ENCODE data around the gene USHBP1. TPM values are rescaled to one million over a fixed set of nuclear protein-coding genes. Genes with fewer than 3 reads are reported as not detected.

The USHBP1 gene
- total and polyA plus RNA-seq, 10 of the 15 experiments (the other 5 are each of a cell fraction or from before 2014, with no cell fraction given) = 0.05 to 0.96 (median 0.22) TPM; not detected in 2

- no peak for TF ChIP-seq USF1 (IDR thresholded peaks at IDR 0.05; ENCODE audit: borderline replicate concordance, extremely low read length, insufficient read depth, low read depth, low read length)
Observed at GRCh38 chr19:17240062-17240752, 24.3 kb downstream of the USHBP1 start (continued).

GRCh38 chr19:17237747-17238706, 26.5 kb downstream of the USHBP1 start:
- Histone ChIP-seq H4K20me1 (ENCODE audit: control insufficient read depth, insufficient read depth) (no peaks in the 10 kb centered on the region), H3K4me2 (ENCODE audit: control insufficient read depth, insufficient read depth) (no peak overlapping the region), H3K9me3 (replicated peaks; ENCODE audit: control insufficient read depth, insufficient read depth, low read length) (no peaks in the 10 kb centered on the region), H3K27me3 (replicated peaks in 1 of 2; ENCODE audit: control insufficient read depth in 2 of 2, insufficient read depth in 2 of 2, low read length in 1 of 2) (no peaks in the 10 kb centered on the region), H3K79me2 (ENCODE audit: control insufficient read depth, insufficient read depth, low read length) (peaks cover 10% of the 10 kb centered on the region), H2AFZ (ENCODE audit: control insufficient read depth, low read depth, low read length) (no peak overlapping the region), H3K36me3 (ENCODE audit: control insufficient read depth in 2 of 2, insufficient read depth in 2 of 2, low read length in 1 of 2) (peaks cover 0 to 2% of the 10 kb centered on the region in 2 experiments; a peak in 1 of 4 replicates), H3K9ac (ENCODE audit: control insufficient read depth, insufficient read depth, low read length) (no peak overlapping the region), H3K4me3 (no peak overlapping the region), H3K27ac (ENCODE audit: control insufficient read depth, insufficient read depth) (no peak overlapping the region), H3K4me1 (ENCODE audit: control insufficient read depth, insufficient read depth, low read length) (peaks cover 9% of the 10 kb centered on the region)
- DNase-seq (ENCODE audit: low read depth, low spot score) (no peak), FAIRE-seq (no peak), ATAC-seq (no peak)
- no TSS peak for BruUV-seq (replicated peaks)
- RAD21 ChIA-PET (ENCODE audit: unreplicated experiment) = no interaction called here
- CTCF ChIA-PET = no interaction called here
- WGBS (ENCODE audit: insufficient coverage, insufficient replicate concordance, low lambda C conversion rate, missing lambda C conversion rate) = 75% methylated on average over 13 of the region's 13 CpGs
- SMC1A ChIA-PET (ENCODE audit: uncharacterized antibody, unreplicated experiment) = no interaction called here
- intact Hi-C loops (cut with micrococcal nuclease; ENCODE audit: unreplicated experiment) = no loop called here
- in situ Hi-C loops (cut with MboI) = no loop called here
- POLR2A ChIA-PET = interaction anchor here (0.5 to 0.9 kb wide), 4 partner anchors 15 to 609 kb away, joined by 3 to 5 read pairs (median 3); no protein-coding TSS in a partner anchor
- TF ChIP-seq MTA3 (IDR thresholded peaks at IDR 0.05; ENCODE audit: borderline replicate concordance, low read length) = no peak
- TF ChIP-seq MXI1 (IDR thresholded peaks at IDR 0.05; ENCODE audit: low read depth, low read length) = no peak
- TF ChIP-seq NFIC (IDR thresholded peaks at IDR 0.05; ENCODE audit: low read depth, low read length) = no peak
- no peak for TF ChIP-seq SMAD1 (IDR thresholded peaks at IDR 0.05; ENCODE audit: low read depth, partially characterized antibody)
- no peak for TF ChIP-seq TBL1XR1 (IDR thresholded peaks at IDR 0.05; ENCODE audit: low read depth, low read length)
- TF ChIP-seq SREBF1 (IDR thresholded peaks at IDR 0.05; ENCODE audit: low read length) = no peak
- TF ChIP-seq, protein P1, sequence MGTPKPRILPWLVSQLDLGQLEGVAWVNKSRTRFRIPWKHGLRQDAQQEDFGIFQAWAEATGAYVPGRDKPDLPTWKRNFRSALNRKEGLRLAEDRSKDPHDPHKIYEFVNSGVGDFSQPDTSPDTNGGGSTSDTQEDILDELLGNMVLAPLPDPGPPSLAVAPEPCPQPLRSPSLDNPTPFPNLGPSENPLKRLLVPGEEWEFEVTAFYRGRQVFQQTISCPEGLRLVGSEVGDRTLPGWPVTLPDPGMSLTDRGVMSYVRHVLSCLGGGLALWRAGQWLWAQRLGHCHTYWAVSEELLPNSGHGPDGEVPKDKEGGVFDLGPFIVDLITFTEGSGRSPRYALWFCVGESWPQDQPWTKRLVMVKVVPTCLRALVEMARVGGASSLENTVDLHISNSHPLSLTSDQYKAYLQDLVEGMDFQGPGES (IDR thresholded peaks at IDR 0.05) = no peak
- no peak for TF ChIP-seq SMARCA5 (IDR thresholded peaks at IDR 0.05)
- TF ChIP-seq ATF7 (IDR thresholded peaks at IDR 0.05; ENCODE audit: low read depth) = no peak
- no peak for TF ChIP-seq CBX5 (IDR thresholded peaks at IDR 0.05; ENCODE audit: low read depth)
- no peak for TF ChIP-seq NBN (IDR thresholded peaks at IDR 0.05)
- no peak for TF ChIP-seq SIX5 (IDR thresholded peaks at IDR 0.05; ENCODE audit: low read depth, low read length, severe bottlenecking)
- TF ChIP-seq NFYB (IDR thresholded peaks at IDR 0.05; ENCODE audit: insufficient read depth, low read depth, low read length) = no peak
- no peak for TF ChIP-seq SPI1 (IDR thresholded peaks at IDR 0.05; ENCODE audit: borderline replicate concordance, insufficient read depth, low read depth, low read length)
- no peak for TF ChIP-seq SRF (IDR thresholded peaks at IDR 0.05; ENCODE audit: low read depth in 2 of 2, low read length in 2 of 2)
- TF ChIP-seq NR2C2 (IDR thresholded peaks at IDR 0.05; ENCODE audit: borderline replicate concordance, control insufficient read depth, insufficient read length, low read depth) = no peak
- TF ChIP-seq KLF5 (IDR thresholded peaks at IDR 0.05; ENCODE audit: partially characterized antibody) = no peak

Data from GM12878 (cell line).